ENCODE data around the gene PLCD3. TPM values are rescaled to one million over a fixed set of nuclear protein-coding genes. Genes with fewer than 3 reads are reported as not detected.

Gene PLCD3
- total and polyA plus RNA-seq, 2 of the 13 experiments (the other 11 are each of a cell fraction or from before 2014, with no cell fraction given), result 11.3 to 39.1 TPM

DNA sequence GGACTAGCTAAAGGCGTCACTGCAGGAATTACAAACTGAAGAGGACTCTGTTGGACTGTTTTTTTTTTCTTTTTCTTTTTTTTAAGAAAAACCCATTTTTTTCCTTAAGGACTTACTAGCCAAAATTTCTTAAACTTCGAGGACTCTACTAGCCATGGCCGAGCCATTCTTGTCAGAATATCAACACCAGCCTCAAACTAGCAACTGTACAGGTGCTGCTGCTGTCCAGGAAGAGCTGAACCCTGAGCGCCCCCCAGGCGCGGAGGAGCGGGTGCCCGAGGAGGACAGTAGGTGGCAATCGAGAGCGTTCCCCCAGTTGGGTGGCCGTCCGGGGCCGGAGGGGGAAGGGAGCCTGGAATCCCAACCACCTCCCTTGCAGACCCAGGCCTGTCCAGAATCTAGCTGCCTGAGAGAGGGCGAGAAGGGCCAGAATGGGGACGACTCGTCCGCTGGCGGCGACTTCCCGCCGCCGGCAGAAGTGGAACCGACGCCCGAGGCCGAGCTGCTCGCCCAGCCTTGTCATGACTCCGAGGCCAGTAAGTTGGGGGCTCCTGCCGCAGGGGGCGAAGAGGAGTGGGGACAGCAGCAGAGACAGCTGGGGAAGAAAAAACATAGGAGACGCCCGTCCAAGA lies 16.8 kb upstream of the PLCD3 start (continued):
- TF ChIP-seq SRSF4 (IDR thresholded peaks at IDR 0.05; ENCODE audit: low read depth, low read length, poor library complexity, severe bottlenecking), result no peak
- TF ChIP-seq GTF3A (CRISPR knock-in tag; conservative IDR thresholded peaks at IDR 0.05), result 0 out of 2 replicates have a peak, but pooled peaks have one; percentile 58
- TF ChIP-seq, protein P1, sequence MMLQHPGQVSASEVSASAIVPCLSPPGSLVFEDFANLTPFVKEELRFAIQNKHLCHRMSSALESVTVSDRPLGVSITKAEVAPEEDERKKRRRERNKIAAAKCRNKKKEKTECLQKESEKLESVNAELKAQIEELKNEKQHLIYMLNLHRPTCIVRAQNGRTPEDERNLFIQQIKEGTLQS (CRISPR knock-in tag; IDR thresholded peaks at IDR 0.05), result peak; percentile 52; the same call in 1 of the 2 replicates
- 0 out of 2 replicates have a peak, but pooled peaks have one; percentile 73 for TF ChIP-seq ZFP90 (CRISPR knock-in tag; IDR thresholded peaks at IDR 0.05; ENCODE audit: borderline replicate concordance)
- TF ChIP-seq, protein P2, sequence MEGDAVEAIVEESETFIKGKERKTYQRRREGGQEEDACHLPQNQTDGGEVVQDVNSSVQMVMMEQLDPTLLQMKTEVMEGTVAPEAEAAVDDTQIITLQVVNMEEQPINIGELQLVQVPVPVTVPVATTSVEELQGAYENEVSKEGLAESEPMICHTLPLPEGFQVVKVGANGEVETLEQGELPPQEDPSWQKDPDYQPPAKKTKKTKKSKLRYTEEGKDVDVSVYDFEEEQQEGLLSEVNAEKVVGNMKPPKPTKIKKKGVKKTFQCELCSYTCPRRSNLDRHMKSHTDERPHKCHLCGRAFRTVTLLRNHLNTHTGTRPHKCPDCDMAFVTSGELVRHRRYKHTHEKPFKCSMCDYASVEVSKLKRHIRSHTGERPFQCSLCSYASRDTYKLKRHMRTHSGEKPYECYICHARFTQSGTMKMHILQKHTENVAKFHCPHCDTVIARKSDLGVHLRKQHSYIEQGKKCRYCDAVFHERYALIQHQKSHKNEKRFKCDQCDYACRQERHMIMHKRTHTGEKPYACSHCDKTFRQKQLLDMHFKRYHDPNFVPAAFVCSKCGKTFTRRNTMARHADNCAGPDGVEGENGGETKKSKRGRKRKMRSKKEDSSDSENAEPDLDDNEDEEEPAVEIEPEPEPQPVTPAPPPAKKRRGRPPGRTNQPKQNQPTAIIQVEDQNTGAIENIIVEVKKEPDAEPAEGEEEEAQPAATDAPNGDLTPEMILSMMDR (CRISPR knock-in tag; IDR thresholded peaks at IDR 0.05), result peak; percentile 98
- peak; percentile 68 for TF ChIP-seq ZNF331 (CRISPR knock-in tag; IDR thresholded peaks at IDR 0.05)
- TF ChIP-seq SMYD3 (CRISPR knock-in tag; IDR thresholded peaks at IDR 0.05), result peak; percentile 93
- peak; percentile 87; the same call in 1 of the 2 replicates for TF ChIP-seq ZNF557 (CRISPR knock-in tag; IDR thresholded peaks at IDR 0.05)
- 0 out of 4 replicates have a peak, but pooled peaks of 1 of the 2 experiments have one; percentile 10 for TF ChIP-seq NR2F1 (CRISPR knock-in tag; IDR thresholded peaks at IDR 0.05)
- TF ChIP-seq, protein P3, sequence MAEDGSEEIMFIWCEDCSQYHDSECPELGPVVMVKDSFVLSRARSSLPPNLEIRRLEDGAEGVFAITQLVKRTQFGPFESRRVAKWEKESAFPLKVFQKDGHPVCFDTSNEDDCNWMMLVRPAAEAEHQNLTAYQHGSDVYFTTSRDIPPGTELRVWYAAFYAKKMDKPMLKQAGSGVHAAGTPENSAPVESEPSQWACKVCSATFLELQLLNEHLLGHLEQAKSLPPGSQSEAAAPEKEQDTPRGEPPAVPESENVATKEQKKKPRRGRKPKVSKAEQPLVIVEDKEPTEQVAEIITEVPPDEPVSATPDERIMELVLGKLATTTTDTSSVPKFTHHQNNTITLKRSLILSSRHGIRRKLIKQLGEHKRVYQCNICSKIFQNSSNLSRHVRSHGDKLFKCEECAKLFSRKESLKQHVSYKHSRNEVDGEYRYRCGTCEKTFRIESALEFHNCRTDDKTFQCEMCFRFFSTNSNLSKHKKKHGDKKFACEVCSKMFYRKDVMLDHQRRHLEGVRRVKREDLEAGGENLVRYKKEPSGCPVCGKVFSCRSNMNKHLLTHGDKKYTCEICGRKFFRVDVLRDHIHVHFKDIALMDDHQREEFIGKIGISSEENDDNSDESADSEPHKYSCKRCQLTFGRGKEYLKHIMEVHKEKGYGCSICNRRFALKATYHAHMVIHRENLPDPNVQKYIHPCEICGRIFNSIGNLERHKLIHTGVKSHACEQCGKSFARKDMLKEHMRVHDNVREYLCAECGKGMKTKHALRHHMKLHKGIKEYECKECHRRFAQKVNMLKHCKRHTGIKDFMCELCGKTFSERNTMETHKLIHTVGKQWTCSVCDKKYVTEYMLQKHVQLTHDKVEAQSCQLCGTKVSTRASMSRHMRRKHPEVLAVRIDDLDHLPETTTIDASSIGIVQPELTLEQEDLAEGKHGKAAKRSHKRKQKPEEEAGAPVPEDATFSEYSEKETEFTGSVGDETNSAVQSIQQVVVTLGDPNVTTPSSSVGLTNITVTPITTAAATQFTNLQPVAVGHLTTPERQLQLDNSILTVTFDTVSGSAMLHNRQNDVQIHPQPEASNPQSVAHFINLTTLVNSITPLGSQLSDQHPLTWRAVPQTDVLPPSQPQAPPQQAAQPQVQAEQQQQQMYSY (CRISPR knock-in tag; IDR thresholded peaks at IDR 0.05), result peak; percentile 71
- no peak for TF ChIP-seq ZNF674 (CRISPR knock-in tag; IDR thresholded peaks at IDR 0.05; ENCODE audit: low read depth)
- TF ChIP-seq, protein P4, sequence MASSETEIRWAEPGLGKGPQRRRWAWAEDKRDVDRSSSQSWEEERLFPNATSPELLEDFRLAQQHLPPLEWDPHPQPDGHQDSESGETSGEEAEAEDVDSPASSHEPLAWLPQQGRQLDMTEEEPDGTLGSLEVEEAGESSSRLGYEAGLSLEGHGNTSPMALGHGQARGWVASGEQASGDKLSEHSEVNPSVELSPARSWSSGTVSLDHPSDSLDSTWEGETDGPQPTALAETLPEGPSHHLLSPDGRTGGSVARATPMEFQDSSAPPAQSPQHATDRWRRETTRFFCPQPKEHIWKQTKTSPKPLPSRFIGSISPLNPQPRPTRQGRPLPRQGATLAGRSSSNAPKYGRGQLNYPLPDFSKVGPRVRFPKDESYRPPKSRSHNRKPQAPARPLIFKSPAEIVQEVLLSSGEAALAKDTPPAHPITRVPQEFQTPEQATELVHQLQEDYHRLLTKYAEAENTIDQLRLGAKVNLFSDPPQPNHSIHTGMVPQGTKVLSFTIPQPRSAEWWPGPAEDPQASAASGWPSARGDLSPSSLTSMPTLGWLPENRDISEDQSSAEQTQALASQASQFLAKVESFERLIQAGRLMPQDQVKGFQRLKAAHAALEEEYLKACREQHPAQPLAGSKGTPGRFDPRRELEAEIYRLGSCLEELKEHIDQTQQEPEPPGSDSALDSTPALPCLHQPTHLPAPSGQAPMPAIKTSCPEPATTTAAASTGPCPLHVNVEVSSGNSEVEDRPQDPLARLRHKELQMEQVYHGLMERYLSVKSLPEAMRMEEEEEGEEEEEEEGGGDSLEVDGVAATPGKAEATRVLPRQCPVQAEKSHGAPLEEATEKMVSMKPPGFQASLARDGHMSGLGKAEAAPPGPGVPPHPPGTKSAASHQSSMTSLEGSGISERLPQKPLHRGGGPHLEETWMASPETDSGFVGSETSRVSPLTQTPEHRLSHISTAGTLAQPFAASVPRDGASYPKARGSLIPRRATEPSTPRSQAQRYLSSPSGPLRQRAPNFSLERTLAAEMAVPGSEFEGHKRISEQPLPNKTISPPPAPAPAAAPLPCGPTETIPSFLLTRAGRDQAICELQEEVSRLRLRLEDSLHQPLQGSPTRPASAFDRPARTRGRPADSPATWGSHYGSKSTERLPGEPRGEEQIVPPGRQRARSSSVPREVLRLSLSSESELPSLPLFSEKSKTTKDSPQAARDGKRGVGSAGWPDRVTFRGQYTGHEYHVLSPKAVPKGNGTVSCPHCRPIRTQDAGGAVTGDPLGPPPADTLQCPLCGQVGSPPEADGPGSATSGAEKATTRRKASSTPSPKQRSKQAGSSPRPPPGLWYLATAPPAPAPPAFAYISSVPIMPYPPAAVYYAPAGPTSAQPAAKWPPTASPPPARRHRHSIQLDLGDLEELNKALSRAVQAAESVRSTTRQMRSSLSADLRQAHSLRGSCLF (CRISPR knock-in tag; IDR thresholded peaks at IDR 0.05; ENCODE audit: borderline replicate concordance), result no peak
- TF ChIP-seq, protein P5, sequence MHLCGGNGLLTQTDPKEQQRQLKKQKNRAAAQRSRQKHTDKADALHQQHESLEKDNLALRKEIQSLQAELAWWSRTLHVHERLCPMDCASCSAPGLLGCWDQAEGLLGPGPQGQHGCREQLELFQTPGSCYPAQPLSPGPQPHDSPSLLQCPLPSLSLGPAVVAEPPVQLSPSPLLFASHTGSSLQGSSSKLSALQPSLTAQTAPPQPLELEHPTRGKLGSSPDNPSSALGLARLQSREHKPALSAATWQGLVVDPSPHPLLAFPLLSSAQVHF (CRISPR knock-in tag; IDR thresholded peaks at IDR 0.05), result peak; percentile 49; the same call in 1 of the 2 replicates
- 0 out of 2 replicates have a peak, but pooled peaks have one; percentile 29 for TF ChIP-seq SMAD3 (CRISPR knock-in tag; IDR thresholded peaks at IDR 0.05)
- no peak for TF ChIP-seq NCOA5 (CRISPR knock-in tag; IDR thresholded peaks at IDR 0.05)
- TF ChIP-seq KAT8 (CRISPR knock-in tag; IDR thresholded peaks at IDR 0.05), result no peak
